GM12874 (cell line): ENCODE measurements around the gene TRAPPC6A.

ENCODE experiments used
- CTCF ChIP-seq: IDR thresholded peaks from 2 replicates; pipeline ENCODE4 v1.5.1; 2011; ENCODE audit warnings: low read depth, mild to moderate bottlenecking, control low read depth, low read length, moderate library complexity; ENCODE audit not compliant: insufficient read depth

Gene TRAPPC6A

GRCh38 chr19:45217193-45217956 lies 39.3 kb upstream of the TRAPPC6A start:
- no peak for TF ChIP-seq CTCF

- TF ChIP-seq CTCF = no peak
Measured at GRCh38 chr19:45216667-45217066, 38.6 kb upstream of the TRAPPC6A start.

GRCh38 chr19:45215391-45216191 lies 37.6 kb upstream of the TRAPPC6A start:
- no peak for TF ChIP-seq CTCF

GRCh38 chr19:45213031-45213430 lies 35.0 kb upstream of the TRAPPC6A start:
- no peak for TF ChIP-seq CTCF

- no peak for TF ChIP-seq CTCF
Measured at GRCh38 chr19:45211751-45212381, 33.8 kb upstream of the TRAPPC6A start.

GRCh38 chr19:45206328-45206727 lies 28.3 kb upstream of the TRAPPC6A start:
- TF ChIP-seq CTCF = no peak

GRCh38 chr19:45205810-45206209 lies 27.8 kb upstream of the TRAPPC6A start:
- TF ChIP-seq CTCF = no peak
